Germinal center (tissue), 1 donor: Measurements from ENCODE around the gene SBSN.
A peak's percentile ranks its signal among the peaks of the same experiment; 100 is the strongest.

Source experiments
- DNase-seq: peaks from one replicate; pipeline ENCODE4 v3.0.0; 2012; ENCODE audit warnings: mixed read lengths, low spot score

Gene SBSN

GRCh38 chr19:35531291-35531690, 3.2 kb upstream of the SBSN start:
- no peak for DNase-seq

- DNase-seq: no peak
Observed at GRCh38 chr19:35529241-35530218, 1.4 kb upstream of the SBSN start.

- DNase-seq: no peak
Observed at GRCh38 chr19:35525873-35526272, 2.2 kb downstream of the SBSN start.

- no peak for DNase-seq
Observed at GRCh38 chr19:35524181-35524837, 3.8 kb downstream of the SBSN start.

GRCh38 chr19:35522745-35523327, 5.3 kb downstream of the SBSN start:
- DNase-seq: no peak

GRCh38 chr19:35521124-35521743, 6.9 kb downstream of the SBSN start:
- DNase-seq: no peak

- no peak for DNase-seq
Observed at GRCh38 chr19:35519291-35519690, 8.8 kb downstream of the SBSN start.

- DNase-seq: no peak
Observed at GRCh38 chr19:35518313-35518712, 9.8 kb downstream of the SBSN start.

GRCh38 chr19:35517342-35517741, 10.8 kb downstream of the SBSN start:
- no peak for DNase-seq

- no peak for DNase-seq
Observed at GRCh38 chr19:35516310-35516709, 11.8 kb downstream of the SBSN start.

GRCh38 chr19:35514282-35514809, 13.8 kb downstream of the SBSN start:
- DNase-seq: no peak

- DNase-seq: no peak
Observed at GRCh38 chr19:35513628-35514281, 14.4 kb downstream of the SBSN start, which contains the start of gene DMKN. TSS of gene DMKN (minus strand) at chr19:35513649. CDS start at chr19:35513475, 174 bp downstream.

- no peak for DNase-seq
Observed at GRCh38 chr19:35512831-35513627, 15.1 kb downstream of the SBSN start.

- DNase-seq: no peak
Observed at GRCh38 chr19:35511337-35511736, 16.8 kb downstream of the SBSN start.

GRCh38 chr19:35510626-35510964, 17.5 kb downstream of the SBSN start:
- DNase-seq: no peak

GRCh38 chr19:35509861-35510625, 18.1 kb downstream of the SBSN start:
- DNase-seq: peak; percentile 89

- DNase-seq: no peak
Observed at GRCh38 chr19:35509018-35509652, 19.0 kb downstream of the SBSN start.

GRCh38 chr19:35508129-35508528, 20.0 kb downstream of the SBSN start:
- DNase-seq: no peak

GRCh38 chr19:35507561-35507960, 20.6 kb downstream of the SBSN start:
- no peak for DNase-seq

- DNase-seq: no peak
Observed at GRCh38 chr19:35506011-35506410, 22.1 kb downstream of the SBSN start.
